ENCODE data around the gene EMC6. TPM values are rescaled to one million over a fixed set of nuclear protein-coding genes. Genes with fewer than 3 reads are reported as not detected.

Gene EMC6
- total and polyA plus RNA-seq, 2 of the 13 experiments (the other 11 are each of a cell fraction or from before 2014, with no cell fraction given) = 45.1 to 47.7 TPM

- TF ChIP-seq ZFY (CRISPR knock-in tag; IDR thresholded peaks at IDR 0.05) (peak; percentile 90), ZNF75D (CRISPR knock-in tag; IDR thresholded peaks at IDR 0.05; ENCODE audit: borderline replicate concordance) (no peak), ZXDC (CRISPR knock-in tag; IDR thresholded peaks at IDR 0.05) (no peak), TRAFD1 (CRISPR knock-in tag; IDR thresholded peaks at IDR 0.05; ENCODE audit: borderline replicate concordance) (peak; percentile 53; the same call in 1 of the 2 replicates), SOX13 (IDR thresholded peaks at IDR 0.05) (no peak), SOX13 (CRISPR knock-in tag; conservative IDR thresholded peaks at IDR 0.05 in 1 of 2, IDR thresholded peaks at IDR 0.05 in 1 of 2) (no peak), ASH2L (IDR thresholded peaks at IDR 0.05; ENCODE audit: insufficient read length, low read depth, low read length) (peak; percentile 74), ZNF678 (CRISPR knock-in tag; IDR thresholded peaks at IDR 0.05) (no peak; the same call in 1 of the 2 replicates), ZFYVE20 (CRISPR knock-in tag; IDR thresholded peaks at IDR 0.05; ENCODE audit: borderline replicate concordance, low read depth) (peak; percentile 61; the same call in 1 of the 2 replicates), MXD3 (CRISPR knock-in tag; IDR thresholded peaks at IDR 0.05) (peak; percentile 13; the same call in 1 of the 2 replicates)
These were observed at the start of gene EMC6, which contains the start of gene TAX1BP3 (continued) for GRCh38 chr17:3668279-3669084.

Measured in HepG2 (cell line).